ENCODE results near the gene NBAS. TPM values are rescaled to one million over a fixed set of nuclear protein-coding genes. Genes with fewer than 3 reads are reported as not detected.

NBAS gene
- total RNA-seq, 4 donors from 2014 or later = 27.3 to 43.6 (median 28.4) TPM

- Histone ChIP-seq H3K9me3 (no peaks in the 10 kb centered on the region), H3K36me3 (peaks cover 0 to 10% of the 10 kb centered on the region in 2 donors), H3K4me3 (no peak overlapping the region), H3K27me3 (no peaks in the 10 kb centered on the region), H3K4me1 (no peaks in the 10 kb centered on the region), H3K27ac (no peak overlapping the region)
- no peak for ATAC-seq
- in situ Hi-C loops (cut with MboI; ENCODE audit: low sequenced_read_pairs in 4 of 4) = no loop called here
- DNase-seq = no peak
- intact Hi-C loops (cut with DNase I; ENCODE audit: low total_unique reads) = no loop called here
- TF ChIP-seq CTCF (IDR thresholded peaks at IDR 0.05 in 4 of 5, conservative IDR thresholded peaks at IDR 0.05 in 1 of 5) = no peak
Observed at GRCh38 chr2:15163326-15163725, 397.8 kb downstream of the NBAS start.

- in situ Hi-C loops (cut with MboI; ENCODE audit: low sequenced_read_pairs in 4 of 4) = no loop called here
Observed at GRCh38 chr2:15162620-15163019, 398.5 kb downstream of the NBAS start.

GRCh38 chr2:15160201-15160991 lies 400.7 kb downstream of the NBAS start:
- Histone ChIP-seq H3K27ac (no peak overlapping the region), H3K4me3 (no peak overlapping the region), H3K4me1 (no peaks in the 10 kb centered on the region), H3K36me3 (no peaks in the 10 kb centered on the region), H3K9me3 (no peaks in the 10 kb centered on the region), H3K27me3 (no peaks in the 10 kb centered on the region)
- TF ChIP-seq CTCF (IDR thresholded peaks at IDR 0.05 in 4 of 5, conservative IDR thresholded peaks at IDR 0.05 in 1 of 5) (no peak), POLR2A (IDR thresholded peaks at IDR 0.05) (no peak)
- intact Hi-C loops (cut with DNase I; ENCODE audit: low total_unique reads) (no loop called here), in situ Hi-C loops (cut with MboI; ENCODE audit: low sequenced_read_pairs in 4 of 4) (no loop called here)
- ATAC-seq = no peak
- no peak for DNase-seq

More at GRCh38 chr2:15162620-15163019, 398.5 kb downstream of the NBAS start:
- no peak for DNase-seq
- peaks cover 0 to 10% of the 10 kb centered on the region in 2 donors for H3K36me3 ChIP-seq
- H3K9me3 ChIP-seq = no peaks in the 10 kb centered on the region
- TF ChIP-seq POLR2A (IDR thresholded peaks at IDR 0.05) = no peak
- TF ChIP-seq CTCF (IDR thresholded peaks at IDR 0.05 in 4 of 5, conservative IDR thresholded peaks at IDR 0.05 in 1 of 5) = no peak
- no peaks in the 10 kb centered on the region for H3K27me3 ChIP-seq
- no peak overlapping the region for H3K27ac ChIP-seq
- no peaks in the 10 kb centered on the region for H3K4me1 ChIP-seq
- H3K4me3 ChIP-seq = no peak overlapping the region
- no peak for ATAC-seq
- intact Hi-C loops (cut with DNase I; ENCODE audit: low total_unique reads) = no loop called here

- Histone ChIP-seq H3K27ac (no peak overlapping the region), H3K9me3 (no peaks in the 10 kb centered on the region), H3K4me3 (no peak overlapping the region), H3K36me3 (no peaks in the 10 kb centered on the region), H3K27me3 (no peaks in the 10 kb centered on the region), H3K4me1 (no peaks in the 10 kb centered on the region)
- ATAC-seq = no peak
- intact Hi-C loops (cut with DNase I; ENCODE audit: low total_unique reads) = no loop called here
- TF ChIP-seq POLR2A (IDR thresholded peaks at IDR 0.05) (no peak), CTCF (IDR thresholded peaks at IDR 0.05 in 4 of 5, conservative IDR thresholded peaks at IDR 0.05 in 1 of 5) (peak in 1 of 5 experiments; percentile 20)
- no peak for DNase-seq
- in situ Hi-C loops (cut with MboI; ENCODE audit: low sequenced_read_pairs in 4 of 4) = no loop called here
Observed at GRCh38 chr2:15159751-15160177, 401.4 kb downstream of the NBAS start.
